Testis (tissue), 2 donors: ENCODE measurements around the gene OR2AG2.

Experiments
- CTCF ChIP-seq, 3 experiments: fragments of 450-650 bp in 2 of 3; fragments of 200-600 bp in 1 of 3; sonication (generic) in 1 of 3; IDR thresholded peaks; one replicate each; pipeline ENCODE4 v1.5.1; 2016 to 2019; ENCODE audit warnings: antibody characterized with exemption in 3 of 3, mild to moderate bottlenecking in 2 of 3, moderate library complexity in 1 of 3
- POLR2A ChIP-seq: fragments of 450-650 bp; IDR thresholded peaks from one replicate; pipeline ENCODE4 v1.6.1; 2017; ENCODE audit warnings: antibody characterized with exemption, mild to moderate bottlenecking, moderate library complexity

- TF ChIP-seq CTCF (IDR thresholded peaks at IDR 0.05) (no peak), POLR2A (no peak)
Observed at GRCh38 chr11:6799402-6799801, 27.6 kb upstream of the OR2AG2 start, which contains the start of gene OR6A2.
